Stimulated activated CD8-positive, alpha-beta memory T cell treated with anti-CD3 and anti-CD28 coated beads, Interleukin-4, amount 100 ng/mL, for 48 hours (primary cell): ENCODE results near the gene ARRDC3.

Experiments used
- DNase-seq: peaks from one replicate; pipeline ENCODE4 v3.0.0-alpha.2; 2020

The ARRDC3 gene

GRCh38 chr5:91384671-91385430 is 1.7 kb upstream of the ARRDC3 start:
- no peak for DNase-seq

DNA sequence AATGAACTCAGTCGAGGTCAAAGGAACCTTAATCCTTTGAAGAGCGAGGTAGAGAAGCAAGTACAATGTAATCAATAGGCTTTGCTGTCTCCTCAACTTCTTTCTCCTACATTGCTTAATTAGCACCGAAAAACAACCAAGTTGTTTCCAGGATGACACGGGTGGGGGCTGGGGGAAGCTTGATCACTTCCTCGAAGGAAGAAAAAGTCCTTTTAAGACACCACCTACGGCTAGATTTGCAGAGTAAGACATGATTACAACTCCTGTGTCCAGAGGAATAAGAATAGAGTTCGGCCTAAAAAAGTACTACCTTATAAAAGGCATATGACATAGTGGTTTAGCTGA is 811 bp upstream of the ARRDC3 start:
- no peak for DNase-seq

GRCh38 chr5:91382530-91383026 is 539 bp downstream of the ARRDC3 start:
- DNase-seq = peak; percentile 46

GRCh38 chr5:91381774-91382359 is 1.2 kb downstream of the ARRDC3 start:
- peak; percentile 72 for DNase-seq

DNA sequence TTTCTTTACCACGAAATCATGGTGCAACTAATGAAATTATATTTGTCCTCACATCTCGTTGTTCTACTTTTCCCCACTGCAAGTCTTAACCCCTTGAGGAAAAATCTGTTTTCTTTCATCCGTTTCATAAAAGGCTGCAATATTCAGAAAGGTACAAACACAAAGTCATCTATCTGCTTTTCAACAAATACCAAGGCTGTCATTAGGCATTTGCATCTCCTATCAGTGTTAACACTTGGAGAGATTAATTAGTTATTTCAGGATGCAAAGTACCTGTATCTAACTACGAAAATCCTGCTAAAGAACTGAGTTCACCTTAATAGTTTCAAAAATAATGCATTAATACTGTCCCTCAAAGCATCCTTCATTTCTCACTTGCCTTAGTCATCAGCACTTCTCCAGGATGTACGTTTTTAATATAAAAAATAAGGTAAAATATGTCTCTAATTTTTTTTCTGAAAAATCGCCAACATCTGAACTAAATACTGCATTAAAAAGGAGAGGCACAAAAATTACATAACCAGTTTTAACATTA is 1.8 kb downstream of the ARRDC3 start:
- no peak for DNase-seq

- DNase-seq = peak; percentile 98
These were observed 2.5 kb downstream of the ARRDC3 start for GRCh38 chr5:91380491-91381238.

DNA sequence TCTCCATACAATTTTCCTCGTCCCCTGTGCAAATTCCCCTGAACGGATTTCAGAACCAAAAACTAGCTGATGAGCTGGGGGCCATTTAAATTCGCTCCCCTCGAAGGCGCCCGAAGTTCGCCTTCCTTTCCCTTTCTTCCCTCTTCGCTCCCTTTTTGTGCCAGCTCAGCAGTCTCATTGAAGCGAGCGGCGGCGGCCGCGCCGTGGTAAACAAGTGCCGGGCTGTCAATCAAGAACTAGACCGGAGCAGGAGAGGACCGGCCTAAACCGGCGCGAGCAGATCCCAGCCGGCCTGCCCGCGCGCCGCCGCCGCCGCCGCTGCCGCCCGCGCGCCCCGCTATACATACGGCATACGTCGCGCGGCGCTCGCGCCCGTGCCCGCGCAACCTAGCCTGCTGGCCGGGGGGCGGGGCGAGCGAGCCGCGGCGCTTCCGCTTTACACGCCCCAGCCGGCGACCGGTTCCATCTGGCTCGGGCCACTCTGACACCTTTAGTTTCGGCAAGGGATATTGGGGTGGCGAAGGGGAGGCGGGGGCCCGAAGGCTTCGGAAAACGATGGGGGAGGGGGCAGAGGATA is 3.1 kb downstream of the ARRDC3 start:
- peak; percentile 95 for DNase-seq

- no peak for DNase-seq
These were observed 3.7 kb downstream of the ARRDC3 start for GRCh38 chr5:91379246-91379913.

GRCh38 chr5:91378752-91379211 is 4.3 kb downstream of the ARRDC3 start:
- no peak for DNase-seq

DNA sequence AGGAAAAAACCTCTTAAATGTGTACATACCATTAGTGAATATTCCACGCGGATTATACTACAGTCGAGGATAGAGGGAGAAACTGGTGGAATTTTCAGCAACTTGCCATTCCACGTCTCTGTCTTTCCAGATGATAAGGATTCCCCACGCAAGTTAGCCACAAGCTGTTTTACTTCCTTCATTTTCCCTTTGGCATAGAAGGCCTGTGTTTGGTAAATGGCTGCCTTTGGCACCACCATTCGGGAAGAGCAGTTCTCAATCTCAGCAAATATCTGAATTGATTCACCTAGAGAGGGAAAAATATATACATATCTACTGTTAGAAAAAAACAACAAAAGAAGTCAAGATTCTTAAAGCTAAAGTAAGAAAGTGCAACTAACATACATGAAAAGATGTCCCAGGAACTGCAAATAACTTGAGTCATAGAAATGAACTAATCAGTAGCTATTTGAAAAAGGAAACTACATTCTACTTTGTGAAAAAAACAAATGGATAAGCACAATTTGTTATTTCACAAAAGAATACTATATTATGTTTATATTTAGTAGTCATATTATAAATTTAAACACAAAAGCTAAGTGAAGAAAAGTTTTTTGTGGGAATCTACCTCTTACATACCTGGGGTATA is 8.1 kb downstream of the ARRDC3 start:
- no peak for DNase-seq

GRCh38 chr5:91373600-91373999 is 9.5 kb downstream of the ARRDC3 start:
- DNase-seq = no peak

GRCh38 chr5:91373006-91373405 is 10.1 kb downstream of the ARRDC3 start:
- DNase-seq = no peak

DNA sequence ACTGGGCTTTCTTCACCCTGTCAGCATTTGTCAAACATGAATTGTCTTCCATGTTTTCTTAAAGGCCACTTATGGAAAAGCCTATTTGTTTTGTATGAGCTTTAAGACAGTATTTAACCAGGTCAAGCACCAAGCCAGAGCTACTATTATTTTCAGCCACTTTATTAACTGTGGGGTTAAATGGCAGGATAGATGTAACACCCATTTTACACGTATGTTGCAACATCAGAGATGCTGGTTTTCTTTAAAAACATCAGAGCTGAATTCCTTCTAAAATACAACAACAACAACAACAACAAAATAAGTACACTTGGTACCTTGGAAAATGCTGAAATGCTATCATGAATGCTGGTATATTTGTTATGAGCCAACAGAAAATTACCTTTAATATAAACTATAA is 13.6 kb downstream of the ARRDC3 start:
- DNase-seq = no peak

DNA sequence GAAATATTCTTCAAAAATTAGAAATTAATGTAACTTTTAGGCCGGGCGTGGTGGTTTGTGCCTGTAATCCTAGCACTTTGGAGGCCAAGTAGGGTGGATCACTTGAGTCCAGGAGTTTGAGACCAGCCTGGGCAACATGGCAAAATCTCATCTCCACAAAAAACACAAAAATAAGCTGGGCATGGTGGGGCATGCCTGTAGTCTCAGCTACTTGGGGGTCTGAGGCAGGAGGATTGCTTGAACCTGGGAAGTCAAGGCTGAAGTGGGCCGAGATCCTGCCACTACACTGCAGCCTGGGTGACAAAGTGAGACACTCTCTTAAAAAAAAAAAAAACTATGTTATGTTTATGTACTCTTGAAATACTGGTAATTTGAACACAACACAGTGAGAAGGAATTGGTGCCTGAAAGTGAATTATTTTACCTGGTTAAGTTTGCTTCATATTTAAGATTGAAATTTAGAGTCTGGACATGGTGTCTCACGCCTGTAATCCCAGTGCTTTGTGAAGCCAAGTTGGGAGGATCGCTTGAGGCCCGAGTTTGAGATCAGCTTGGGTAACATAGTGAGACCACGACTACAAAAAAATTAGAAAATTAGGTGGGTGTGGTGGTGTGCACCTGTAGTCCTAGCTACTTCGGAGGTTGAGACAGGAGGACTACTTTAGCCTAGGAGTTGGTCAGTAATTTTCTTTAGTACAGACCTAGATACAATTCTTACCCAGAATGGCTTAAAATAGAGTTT is 15.0 kb downstream of the ARRDC3 start:
- DNase-seq = no peak

DNA sequence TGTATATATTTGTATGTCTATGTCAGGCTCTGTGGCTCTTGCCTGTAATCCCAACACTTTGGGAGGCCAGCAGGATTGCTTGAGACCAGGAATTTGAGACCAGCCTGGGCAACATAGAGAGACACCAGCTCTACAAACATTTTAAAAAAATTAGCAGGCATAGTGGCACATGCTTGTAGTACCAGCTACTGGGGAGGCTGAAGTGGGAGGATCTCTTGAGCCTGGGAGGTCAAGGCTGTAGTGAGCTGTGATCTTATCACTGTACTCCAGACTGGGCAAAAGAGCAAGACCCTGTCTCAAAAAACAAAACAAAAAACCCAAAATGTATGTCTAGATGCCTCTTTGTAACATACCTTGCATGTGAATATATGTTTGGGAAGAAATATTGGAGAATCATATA is 15.8 kb downstream of the ARRDC3 start:
- no peak for DNase-seq

GRCh38 chr5:91366551-91366950 is 16.6 kb downstream of the ARRDC3 start:
- no peak for DNase-seq

GRCh38 chr5:91365498-91365897 is 17.6 kb downstream of the ARRDC3 start:
- no peak for DNase-seq

DNA sequence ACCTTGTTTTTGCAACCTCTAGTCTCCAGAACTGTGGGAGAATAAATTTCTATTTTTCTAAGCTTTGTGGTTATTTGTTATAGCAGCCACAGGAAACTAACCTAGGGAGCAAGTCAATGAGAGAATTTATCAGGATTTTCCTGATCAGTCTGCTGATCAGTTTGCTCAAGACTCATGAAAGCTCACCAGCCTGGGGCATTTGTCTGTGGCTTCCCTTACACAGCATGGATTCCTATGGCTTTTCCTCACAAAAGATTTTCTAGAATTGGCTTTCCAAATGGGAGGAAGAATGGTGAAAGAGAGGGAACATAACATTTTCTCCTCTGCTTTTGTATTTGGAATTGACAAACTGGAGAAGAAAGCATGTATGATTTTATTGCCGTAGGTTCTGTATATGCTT is 20.2 kb downstream of the ARRDC3 start:
- DNase-seq = no peak

- no peak for DNase-seq
These were observed 21.3 kb downstream of the ARRDC3 start for GRCh38 chr5:91361790-91362189.

DNA sequence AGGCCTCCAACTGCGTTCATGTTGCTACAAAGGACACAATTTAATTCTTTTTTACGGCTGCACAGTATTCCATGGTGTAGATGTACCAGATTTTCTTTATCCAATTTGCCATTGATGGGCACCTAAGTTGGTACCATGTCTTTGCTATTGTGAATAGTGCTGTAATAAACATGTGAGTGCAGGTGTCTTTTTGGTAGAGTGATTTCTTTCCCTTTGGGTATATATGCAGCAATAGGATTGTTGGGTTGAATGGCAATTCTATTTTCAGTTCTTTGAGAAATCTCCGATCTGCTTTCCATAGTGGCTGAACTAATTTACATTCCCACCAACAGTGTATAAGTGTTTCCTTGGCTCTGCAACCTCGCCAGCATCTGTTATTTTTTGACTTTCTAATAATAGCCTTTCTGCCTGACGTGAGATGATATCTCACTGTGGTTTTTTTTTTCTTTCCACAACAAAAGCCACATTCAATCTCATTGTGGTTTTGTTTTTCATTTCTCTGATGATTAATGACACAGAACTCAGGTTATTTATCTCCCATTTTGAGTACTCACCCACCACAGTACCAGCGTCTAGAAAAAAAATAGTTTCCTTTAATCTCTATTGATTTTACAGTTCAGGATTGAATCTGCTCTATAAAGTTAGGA is 21.9 kb downstream of the ARRDC3 start:
- DNase-seq = no peak
